Breast epithelium (tissue), 4 donors: Measurements from ENCODE around the gene ZNF618. TPM values are rescaled to one million over a fixed set of nuclear protein-coding genes. Genes with fewer than 3 reads are reported as not detected.

Source experiments
- DNase-seq, 2 donors: peaks; one replicate each; pipeline ENCODE4 v3.0.0-alpha.2; 2019; ENCODE audit warnings: low spot score in 2 of 2
- H3K27ac ChIP-seq, 2 donors: fragments of 200-600 bp; sonication (generic) in 1 of 2; one replicate each; pipeline ENCODE4 v1.5.1; 2016 to 2019; ENCODE audit warnings: mild to moderate bottlenecking in 1 of 2
- H3K27me3 ChIP-seq, 2 donors: fragments of 200-600 bp; sonication (generic) in 1 of 2; one replicate each; pipeline versions ENCODE4 v1.5.1 to v1.6.0; 2017 to 2019; ENCODE audit warnings: control low read depth in 1 of 2, mild to moderate bottlenecking in 1 of 2
- H3K36me3 ChIP-seq: fragments of 200-600 bp; one replicate; pipeline ENCODE4 v1.5.1; 2019
- H3K4me1 ChIP-seq, 2 donors: fragments of 200-600 bp; sonication (generic); one replicate each; pipeline ENCODE4 v1.5.1; 2016 to 2019; ENCODE audit warnings: control low read depth in 1 of 2
- H3K4me3 ChIP-seq, 3 donors: fragments of 200-600 bp; sonication (generic); 1 replicate in 2 of 3; 2 replicates in 1 of 3; pipeline ENCODE4 v1.5.1; 2016 to 2019; ENCODE audit warnings: mild to moderate bottlenecking in 3 of 3, moderate library complexity in 2 of 3
- H3K9me3 ChIP-seq, 2 donors: fragments of 200-600 bp; sonication (generic) in 1 of 2; one replicate each; pipeline ENCODE4 v1.5.1; 2016 to 2019; ENCODE audit warnings: control low read depth in 1 of 2
- POLR2A ChIP-seq: fragments of 450-650 bp; IDR thresholded peaks from one replicate; pipeline ENCODE4 v1.6.1; 2016; ENCODE audit warnings: antibody characterized with exemption, mild to moderate bottlenecking, moderate library complexity
- POLR2AphosphoS5 ChIP-seq, 3 donors: sonication (generic); formaldehyde crosslinking; IDR thresholded peaks; one replicate each; pipeline ENCODE4 v1.6.1; 2017; ENCODE audit warnings: antibody characterized with exemption in 3 of 3
- intact Hi-C: fragments of 100-400 bp; cut with DNase I; formaldehyde crosslinking; loops from one replicate; pipeline ENCODE4 v1.15.1; 2023; ENCODE audit warnings: low total_unique reads
- total RNA-seq, 3 donors: library from RNA; depleted of rRNA; stranded (reverse); fragments of >200 nt; gene quantifications; one replicate each; pipeline ENCODE4 v1.1.0, GENCODE V29; 2016
- TF ChIP-seq, protein P1 (sequence below), 3 donors: fragments of 450-650 bp; IDR thresholded peaks; one replicate each; pipeline ENCODE4 v1.5.1; 2016 to 2017; ENCODE audit warnings: antibody characterized with exemption in 3 of 3, mild to moderate bottlenecking in 3 of 3, moderate library complexity in 3 of 3

Gene ZNF618
- total RNA-seq, 3 donors from 2014 or later, result 4.6 to 11.8 (median 10.4) TPM

GRCh38 chr9:114047717-114048116 lies 171.6 kb downstream of the ZNF618 start:
- H3K4me3 ChIP-seq, result no peak overlapping the region
- no peaks in the 10 kb centered on the region for H3K27me3 ChIP-seq
- intact Hi-C loops, result no loop called here
- H3K27ac ChIP-seq, result no peak overlapping the region
- TF ChIP-seq POLR2AphosphoS5 (IDR thresholded peaks at IDR 0.05), result no peak
- TF ChIP-seq, protein P1, sequence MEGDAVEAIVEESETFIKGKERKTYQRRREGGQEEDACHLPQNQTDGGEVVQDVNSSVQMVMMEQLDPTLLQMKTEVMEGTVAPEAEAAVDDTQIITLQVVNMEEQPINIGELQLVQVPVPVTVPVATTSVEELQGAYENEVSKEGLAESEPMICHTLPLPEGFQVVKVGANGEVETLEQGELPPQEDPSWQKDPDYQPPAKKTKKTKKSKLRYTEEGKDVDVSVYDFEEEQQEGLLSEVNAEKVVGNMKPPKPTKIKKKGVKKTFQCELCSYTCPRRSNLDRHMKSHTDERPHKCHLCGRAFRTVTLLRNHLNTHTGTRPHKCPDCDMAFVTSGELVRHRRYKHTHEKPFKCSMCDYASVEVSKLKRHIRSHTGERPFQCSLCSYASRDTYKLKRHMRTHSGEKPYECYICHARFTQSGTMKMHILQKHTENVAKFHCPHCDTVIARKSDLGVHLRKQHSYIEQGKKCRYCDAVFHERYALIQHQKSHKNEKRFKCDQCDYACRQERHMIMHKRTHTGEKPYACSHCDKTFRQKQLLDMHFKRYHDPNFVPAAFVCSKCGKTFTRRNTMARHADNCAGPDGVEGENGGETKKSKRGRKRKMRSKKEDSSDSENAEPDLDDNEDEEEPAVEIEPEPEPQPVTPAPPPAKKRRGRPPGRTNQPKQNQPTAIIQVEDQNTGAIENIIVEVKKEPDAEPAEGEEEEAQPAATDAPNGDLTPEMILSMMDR (IDR thresholded peaks at IDR 0.05), result peak in 1 of 3 donors; percentile 20
- H3K36me3 ChIP-seq, result no peaks in the 10 kb centered on the region
- no peaks in the 10 kb centered on the region for H3K4me1 ChIP-seq
- DNase-seq, result peak; percentile 16 to 22
- peaks cover 0 to 7% of the 10 kb centered on the region in 2 donors for H3K9me3 ChIP-seq

GRCh38 chr9:114048533-114049415 lies 172.7 kb downstream of the ZNF618 start:
- intact Hi-C loops, result no loop called here
- Histone ChIP-seq H3K27me3 (no peaks in the 10 kb centered on the region), H3K4me3 (no peak overlapping the region), H3K27ac (no peak overlapping the region), H3K9me3 (peaks cover 0 to under 1% of the 10 kb centered on the region in 2 donors), H3K4me1 (no peaks in the 10 kb centered on the region), H3K36me3 (no peaks in the 10 kb centered on the region)
- TF ChIP-seq, protein P1 (IDR thresholded peaks at IDR 0.05), result no peak
- TF ChIP-seq POLR2A (no peak), POLR2AphosphoS5 (IDR thresholded peaks at IDR 0.05) (no peak)
- DNase-seq, result peak in 1 of 2 donors; percentile 38

DNA sequence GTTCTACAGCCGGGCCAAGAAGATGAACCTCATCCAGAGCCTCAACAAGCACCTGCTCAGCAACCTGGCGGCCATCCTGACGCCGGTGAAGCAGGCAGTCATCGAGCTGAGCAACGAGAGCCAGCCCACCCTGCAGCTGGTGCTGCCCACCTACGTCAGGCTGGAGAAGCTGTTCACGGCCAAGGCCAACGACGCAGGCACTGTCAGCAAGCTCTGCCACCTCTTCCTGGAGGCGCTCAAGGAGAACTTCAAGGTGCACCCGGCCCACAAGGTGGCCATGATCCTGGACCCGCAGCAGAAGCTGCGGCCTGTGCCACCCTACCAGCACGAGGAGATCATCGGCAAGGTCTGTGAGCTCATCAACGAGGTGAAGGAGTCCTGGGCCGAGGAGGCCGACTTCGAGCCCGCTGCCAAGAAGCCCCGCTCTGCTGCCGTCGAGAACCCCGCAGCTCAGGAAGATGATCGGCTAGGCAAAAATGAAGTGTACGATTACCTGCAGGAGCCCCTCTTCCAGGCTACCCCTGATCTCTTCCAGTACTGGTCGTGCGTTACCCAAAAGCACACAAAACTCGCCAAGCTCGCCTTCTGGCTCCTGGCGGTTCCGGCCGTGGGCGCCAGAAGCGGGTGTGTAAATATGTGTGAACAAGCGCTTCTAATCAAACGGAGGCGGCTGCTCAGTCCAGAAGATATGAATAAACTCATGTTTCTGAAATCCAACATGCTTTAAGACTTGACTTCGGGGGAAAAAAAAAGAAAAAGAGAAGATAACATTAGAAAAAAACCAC lies 173.5 kb downstream of the ZNF618 start:
- intact Hi-C loops, result no loop called here
- Histone ChIP-seq H3K9me3 (no peaks in the 10 kb centered on the region), H3K27me3 (no peaks in the 10 kb centered on the region), H3K36me3 (no peaks in the 10 kb centered on the region), H3K4me3 (no peak overlapping the region), H3K27ac (no peak overlapping the region), H3K4me1 (no peaks in the 10 kb centered on the region)
- TF ChIP-seq POLR2A, result no peak
- TF ChIP-seq, protein P1 (IDR thresholded peaks at IDR 0.05), result no peak
- no peak for TF ChIP-seq POLR2AphosphoS5 (IDR thresholded peaks at IDR 0.05)
- DNase-seq, result peak in 1 of 2 donors; percentile 46

DNA sequence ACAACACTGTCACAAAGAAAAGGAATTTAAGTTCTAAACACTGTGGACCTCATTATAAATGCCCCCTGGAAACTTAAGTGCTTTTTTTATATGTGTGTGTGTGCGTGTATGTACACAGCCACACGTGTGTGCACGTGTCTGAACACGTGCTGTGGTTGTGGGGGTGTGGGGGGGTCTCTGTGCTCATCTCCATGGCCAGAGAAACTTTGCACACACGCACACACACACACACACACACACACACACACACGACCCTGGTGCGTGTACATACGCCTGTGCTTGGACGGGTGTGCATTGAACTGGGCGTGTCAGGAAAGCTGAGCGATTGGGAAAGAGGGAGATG lies 174.1 kb downstream of the ZNF618 start:
- Histone ChIP-seq H3K4me1 (no peaks in the 10 kb centered on the region), H3K27ac (no peak overlapping the region), H3K4me3 (no peak overlapping the region), H3K36me3 (no peaks in the 10 kb centered on the region), H3K9me3 (no peaks in the 10 kb centered on the region), H3K27me3 (no peaks in the 10 kb centered on the region)
- intact Hi-C loops, result no loop called here
- no peak for TF ChIP-seq POLR2AphosphoS5 (IDR thresholded peaks at IDR 0.05)
- TF ChIP-seq, protein P1 (IDR thresholded peaks at IDR 0.05), result no peak
- TF ChIP-seq POLR2A, result no peak
- no peak for DNase-seq

DNA sequence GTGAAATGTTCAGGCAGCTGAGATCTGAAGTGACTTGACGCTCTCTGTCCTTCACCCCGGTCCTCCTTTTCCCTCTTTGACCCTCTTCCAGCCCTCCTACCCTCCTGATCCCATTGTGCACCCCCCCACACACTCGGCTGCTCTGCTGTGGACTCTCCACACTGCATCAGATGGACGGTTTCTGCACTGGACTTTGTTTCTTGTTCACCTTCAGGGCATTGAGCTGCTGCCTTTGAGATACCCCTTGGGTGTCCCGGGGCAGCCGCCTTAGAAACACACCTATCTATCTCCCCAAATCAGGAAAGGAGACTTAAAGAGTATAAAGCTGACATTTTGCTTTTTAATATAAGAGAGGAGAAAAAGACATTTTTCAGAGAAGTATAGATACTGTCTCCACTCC lies 174.5 kb downstream of the ZNF618 start:
- H3K27ac ChIP-seq, result no peak overlapping the region
- intact Hi-C loops, result no loop called here

More for the DNA sequence above, 174.5 kb downstream of the ZNF618 start:
- Histone ChIP-seq H3K4me1 (no peaks in the 10 kb centered on the region), H3K4me3 (no peak overlapping the region), H3K36me3 (no peaks in the 10 kb centered on the region), H3K27me3 (no peaks in the 10 kb centered on the region), H3K9me3 (no peaks in the 10 kb centered on the region)
- TF ChIP-seq POLR2A, result no peak
- DNase-seq, result no peak
